HG02623 (cell line): ENCODE data around the gene QPRT.
"Not testable (repeated sequence)": the region's sequence is repeated elsewhere in the genome, so short reads cannot be mapped to it uniquely, and the experiment has no call there.

Experiments
- ATAC-seq: cut with Tn5 transposase; IDR thresholded peaks from one replicate; pipeline ENCODE4 v1.9.1; 2021; ENCODE audit warnings: moderate library complexity; ENCODE audit not compliant: unreplicated experiment

The QPRT gene

DNA sequence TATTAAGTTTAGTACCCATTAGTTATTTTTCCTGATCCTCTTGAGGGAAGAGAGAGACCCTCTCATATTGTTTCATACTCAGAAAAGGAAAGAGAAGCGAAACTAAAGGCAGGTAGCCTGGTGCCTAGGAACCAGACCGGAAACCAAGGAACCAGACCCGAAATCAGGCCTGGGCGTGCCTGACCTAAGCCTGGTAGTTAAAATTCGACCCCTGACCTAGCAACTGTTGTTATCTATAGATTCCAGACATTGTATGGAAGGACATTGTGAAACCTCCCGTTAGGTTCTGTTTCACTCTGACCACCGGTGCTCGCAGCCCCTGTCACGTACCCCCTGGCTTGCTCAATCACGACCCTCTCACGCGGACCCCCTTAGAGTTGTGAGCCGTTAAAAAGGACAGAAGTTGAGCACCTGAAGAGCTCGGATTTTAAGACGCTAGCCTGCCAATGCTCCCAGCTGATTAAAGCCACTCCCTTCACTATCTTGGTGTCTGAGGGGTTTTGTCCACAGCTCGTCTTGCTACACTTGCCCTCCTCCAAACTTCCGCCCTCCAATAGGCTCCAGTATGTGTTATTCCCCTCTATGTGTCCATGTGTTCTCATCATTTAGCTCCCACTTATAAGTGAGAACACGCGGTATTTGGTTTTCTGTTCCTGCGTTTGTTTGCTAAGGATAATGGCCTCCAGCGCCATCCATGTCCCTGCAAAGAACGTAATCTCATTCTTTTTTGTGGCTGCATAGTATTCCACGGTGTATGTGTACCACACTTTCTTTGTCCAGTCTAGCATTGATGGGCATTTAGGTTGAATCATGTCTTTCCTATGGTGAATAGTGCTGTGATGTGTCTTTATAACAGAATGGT is 10.7 kb downstream of the QPRT start:
- ATAC-seq: not testable (repeated sequence)

DNA sequence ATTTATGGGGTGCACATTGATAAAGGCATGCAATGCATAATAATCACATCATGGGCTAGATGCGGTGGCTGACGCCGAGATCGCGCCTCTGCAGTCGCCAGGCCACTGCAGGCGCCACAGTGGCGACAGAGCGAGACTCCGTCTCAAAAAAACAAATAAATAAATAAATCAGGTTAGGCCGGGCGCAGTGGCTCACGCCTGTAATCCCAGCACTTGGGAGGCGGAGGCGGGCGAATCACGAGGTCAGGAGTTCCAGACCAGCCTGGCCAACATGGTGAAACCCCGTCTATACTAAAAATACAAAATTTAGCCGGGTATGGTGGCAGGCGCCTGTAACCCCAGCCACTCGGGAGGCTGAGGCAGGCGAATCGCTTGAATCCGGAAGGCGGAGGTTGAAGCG is 13.6 kb downstream of the QPRT start:
- ATAC-seq: not testable (repeated sequence)

DNA sequence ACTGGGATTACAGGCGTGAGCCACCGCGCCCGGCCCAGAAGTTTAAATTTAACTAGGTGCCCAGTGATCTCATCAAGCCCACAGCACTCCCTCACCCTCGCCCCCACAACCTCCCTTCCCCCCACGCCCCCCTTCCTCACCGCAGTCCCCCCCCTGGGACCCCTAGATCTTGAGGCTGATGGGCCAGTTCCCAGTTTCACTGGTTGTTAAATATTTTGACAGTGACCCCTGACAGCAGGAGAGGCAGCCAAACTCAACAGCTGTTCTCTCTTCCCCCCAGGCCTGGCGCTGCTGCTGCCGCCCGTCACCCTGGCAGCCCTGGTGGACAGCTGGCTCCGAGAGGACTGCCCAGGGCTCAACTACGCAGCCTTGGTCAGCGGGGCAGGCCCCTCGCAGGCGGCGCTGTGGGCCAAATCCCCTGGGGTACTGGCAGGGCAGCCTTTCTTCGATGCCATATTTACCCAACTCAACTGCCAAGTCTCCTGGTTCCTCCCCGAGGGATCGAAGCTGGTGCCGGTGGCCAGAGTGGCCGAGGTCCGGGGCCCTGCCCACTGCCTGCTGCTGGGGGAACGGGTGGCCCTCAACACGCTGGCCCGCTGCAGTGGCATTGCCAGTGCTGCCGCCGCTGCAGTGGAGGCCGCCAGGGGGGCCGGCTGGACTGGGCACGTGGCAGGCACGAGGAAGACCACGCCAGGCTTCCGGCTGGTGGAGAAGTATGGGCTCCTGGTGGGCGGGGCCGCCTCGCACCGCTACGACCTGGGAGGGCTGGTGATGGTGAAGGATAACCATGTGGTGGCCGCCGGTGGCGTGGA is 15.6 kb downstream of the QPRT start:
- ATAC-seq: no peak

GRCh38 chr16:29695675-29696074 is 16.7 kb downstream of the QPRT start:
- ATAC-seq: not testable (repeated sequence)

DNA sequence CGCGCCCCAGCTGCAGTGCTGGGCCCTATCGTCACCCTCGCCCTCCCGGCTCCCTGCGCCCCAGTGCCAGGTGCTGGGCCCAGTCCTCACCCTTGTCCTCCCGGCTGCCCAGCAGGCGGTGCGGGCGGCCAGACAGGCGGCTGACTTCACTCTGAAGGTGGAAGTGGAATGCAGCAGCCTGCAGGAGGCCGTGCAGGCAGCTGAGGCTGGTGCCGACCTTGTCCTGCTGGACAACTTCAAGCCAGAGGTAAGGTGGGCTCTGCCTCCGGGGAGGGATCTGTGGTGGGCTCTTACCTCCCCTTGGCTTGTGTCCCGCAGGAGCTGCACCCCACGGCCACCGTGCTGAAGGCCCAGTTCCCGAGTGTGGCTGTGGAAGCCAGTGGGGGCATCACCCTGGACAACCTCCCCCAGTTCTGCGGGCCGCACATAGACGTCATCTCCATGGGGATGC is 17.9 kb downstream of the QPRT start:
- ATAC-seq: no peak

- ATAC-seq: no peak
These were observed 18.4 kb downstream of the QPRT start for GRCh38 chr16:29697391-29697790.

DNA sequence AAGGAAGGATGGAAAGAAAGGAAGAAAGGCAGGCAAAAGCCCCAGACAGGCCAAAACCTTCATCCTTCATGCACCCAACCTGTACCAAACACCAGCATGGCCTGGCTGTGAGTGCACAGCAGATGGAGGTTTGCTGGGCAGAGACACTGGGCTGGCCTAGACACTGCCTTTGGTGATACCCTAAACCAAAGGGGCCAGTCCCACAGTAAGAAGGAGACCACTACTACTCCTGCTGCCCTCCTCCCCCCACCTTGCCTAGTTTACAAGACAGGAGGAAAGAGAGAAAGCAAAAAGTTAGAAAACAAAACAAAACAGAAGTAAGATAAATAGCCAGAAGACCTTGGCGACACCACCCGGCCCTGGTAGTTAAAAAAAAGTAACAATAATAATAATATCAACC is 19.1 kb downstream of the QPRT start:
- no peak for ATAC-seq

DNA sequence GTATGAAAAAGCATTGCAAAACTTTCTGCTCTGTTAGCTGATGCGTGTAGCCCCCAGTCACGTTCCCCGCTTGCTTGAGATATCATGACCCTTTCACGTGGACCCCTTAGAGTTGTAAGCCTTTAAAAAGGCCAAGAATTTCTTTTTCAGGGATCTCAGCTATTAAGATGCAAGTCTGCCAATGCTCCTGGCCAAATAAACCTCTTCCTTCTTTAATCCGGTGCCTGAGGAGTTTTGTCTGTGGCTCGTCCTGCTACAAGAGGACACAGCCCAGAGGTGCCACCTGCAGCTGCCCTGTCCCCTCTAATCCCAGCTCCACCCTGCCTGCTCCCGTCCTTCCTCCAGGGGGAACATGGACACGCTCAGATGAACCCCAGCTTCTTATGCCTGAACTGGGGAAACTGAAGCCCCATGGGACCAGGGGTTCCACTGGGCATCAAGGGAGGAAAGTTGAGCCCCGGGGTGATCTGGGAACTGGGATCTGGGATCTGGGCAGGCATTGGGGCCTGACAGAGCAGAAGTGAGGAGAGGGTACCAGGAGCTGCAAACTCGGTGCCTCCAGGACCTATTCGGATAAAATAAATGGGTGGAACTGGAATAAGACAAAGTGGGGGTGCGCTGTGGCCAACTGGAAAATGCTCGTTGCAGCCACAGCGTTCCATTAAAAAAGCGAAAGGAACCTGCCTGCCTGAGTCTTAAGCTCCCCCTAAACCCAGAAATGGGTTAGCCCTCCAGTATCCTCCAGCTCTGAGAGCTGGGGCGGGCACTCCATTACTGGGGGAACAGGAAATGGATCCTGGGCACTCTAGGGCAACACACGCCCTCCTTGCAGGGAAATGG is 19.7 kb downstream of the QPRT start:
- no peak for ATAC-seq

DNA sequence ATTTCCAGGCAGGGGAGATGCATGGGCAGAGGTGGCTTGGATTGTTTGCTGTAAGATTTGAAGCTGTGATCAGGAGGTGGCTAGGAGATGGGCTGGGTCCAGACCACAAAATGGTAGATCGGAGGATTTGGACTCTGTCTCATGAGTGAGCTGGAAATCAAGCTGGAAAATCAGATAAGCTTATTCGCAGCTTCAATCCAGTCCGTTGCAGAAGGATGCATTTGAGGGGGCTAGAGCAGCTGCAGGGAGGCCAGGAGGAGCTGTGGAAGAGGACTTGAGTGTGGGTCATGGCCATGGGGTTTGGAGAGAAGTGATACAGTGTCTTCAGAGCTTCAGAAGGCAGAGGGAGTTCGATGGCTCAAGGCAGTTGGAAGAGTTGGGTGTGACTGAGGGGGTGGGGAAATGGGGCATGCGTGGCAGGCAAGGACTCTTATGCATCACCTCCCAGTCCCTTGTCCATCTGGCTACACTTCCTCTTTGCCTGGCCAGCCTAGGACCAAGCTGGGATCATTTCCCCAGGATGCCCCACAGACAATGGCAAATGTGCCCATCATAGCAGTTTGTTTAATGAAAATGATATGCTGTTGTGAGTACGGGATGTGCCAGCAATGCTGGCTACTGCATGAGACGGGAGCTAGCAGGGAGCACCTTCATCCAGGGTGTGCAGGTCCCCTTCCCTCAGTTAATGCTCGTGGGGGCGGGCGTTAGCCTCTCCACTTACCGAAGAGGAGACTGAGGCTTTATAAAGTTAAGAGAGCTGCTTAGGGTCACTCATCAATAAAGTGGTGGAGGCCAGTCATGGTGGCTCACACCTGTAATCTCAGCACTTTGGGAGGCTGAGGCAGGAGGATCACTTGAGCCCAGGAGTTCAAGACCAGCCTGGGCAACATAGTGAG is 20.6 kb downstream of the QPRT start:
- no peak for ATAC-seq

- no peak for ATAC-seq
These were observed 21.4 kb downstream of the QPRT start for GRCh38 chr16:29700253-29700987.

GRCh38 chr16:29701214-29701555 is 22.2 kb downstream of the QPRT start:
- ATAC-seq: no peak

DNA sequence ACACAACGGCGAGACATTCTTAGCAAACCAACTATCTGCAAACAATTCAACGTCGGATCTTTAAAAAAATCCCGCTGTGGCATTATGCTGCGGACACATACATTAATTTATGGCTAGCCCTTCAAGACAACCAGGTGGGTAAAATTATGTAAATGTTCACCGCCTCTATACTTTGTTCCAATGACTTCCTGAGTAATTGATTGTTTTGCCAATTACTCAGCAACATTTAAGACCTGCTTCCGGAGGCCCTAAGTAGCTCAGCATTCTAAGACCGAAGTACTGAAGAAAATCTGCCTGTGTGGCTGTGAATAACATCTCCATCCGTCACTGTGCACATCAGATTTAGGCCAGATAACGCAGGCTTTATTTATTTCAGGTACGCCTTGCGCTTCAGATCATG is 23.3 kb downstream of the QPRT start:
- no peak for ATAC-seq

DNA sequence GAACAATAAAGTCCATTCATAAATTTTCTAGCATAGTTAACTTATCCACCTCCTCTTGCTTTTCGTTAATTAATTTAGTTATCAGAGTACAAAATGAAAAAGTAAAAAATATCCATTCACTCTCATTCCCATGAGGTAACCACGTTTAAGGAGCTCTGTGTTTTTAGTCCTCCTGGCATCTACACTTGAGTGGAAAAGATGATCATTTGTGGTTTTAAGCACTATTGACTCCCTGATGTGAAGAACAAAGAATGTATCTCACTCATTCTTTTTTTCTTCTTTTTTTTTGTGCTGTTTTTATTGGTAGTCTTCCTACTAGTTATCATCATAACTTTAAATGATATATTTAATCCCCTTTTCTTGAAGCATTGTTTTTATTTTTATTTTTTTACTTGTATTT is 26.1 kb downstream of the QPRT start:
- no peak for ATAC-seq

- not testable (repeated sequence) for ATAC-seq
These were observed 28.2 kb downstream of the QPRT start for GRCh38 chr16:29707160-29707559.

DNA sequence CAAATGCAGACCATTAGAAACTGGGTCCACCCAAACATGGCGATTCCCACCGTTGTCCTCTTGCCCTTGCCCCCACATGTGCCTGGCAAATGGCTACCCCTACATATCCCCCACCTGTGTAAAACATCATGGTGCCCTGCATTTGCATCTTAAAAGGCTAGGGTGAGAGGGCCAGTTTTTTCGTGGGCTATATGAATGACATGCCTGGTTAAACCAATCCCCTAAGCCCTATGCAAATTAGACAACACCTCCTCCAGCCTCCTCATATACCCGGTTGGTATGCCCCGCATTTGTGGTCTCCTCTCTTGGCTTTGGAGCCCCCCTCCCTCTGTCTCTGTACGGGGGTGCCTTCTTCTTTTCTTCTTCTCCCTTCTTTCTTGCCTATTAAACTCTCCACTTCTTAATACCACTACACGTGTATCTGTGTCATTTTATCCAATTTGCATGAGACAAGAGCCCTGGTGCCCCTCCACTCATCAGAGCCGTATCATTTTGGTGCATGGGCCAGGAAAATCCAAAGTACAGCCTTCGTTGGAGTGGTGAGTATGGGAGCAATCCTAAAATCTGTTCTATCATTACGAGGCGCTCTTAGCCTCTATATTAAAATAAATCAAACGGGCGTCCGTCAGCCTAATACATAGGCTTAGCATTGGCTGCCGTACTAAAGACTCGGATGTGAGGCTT is 30.1 kb downstream of the QPRT start:
- no peak for ATAC-seq

DNA sequence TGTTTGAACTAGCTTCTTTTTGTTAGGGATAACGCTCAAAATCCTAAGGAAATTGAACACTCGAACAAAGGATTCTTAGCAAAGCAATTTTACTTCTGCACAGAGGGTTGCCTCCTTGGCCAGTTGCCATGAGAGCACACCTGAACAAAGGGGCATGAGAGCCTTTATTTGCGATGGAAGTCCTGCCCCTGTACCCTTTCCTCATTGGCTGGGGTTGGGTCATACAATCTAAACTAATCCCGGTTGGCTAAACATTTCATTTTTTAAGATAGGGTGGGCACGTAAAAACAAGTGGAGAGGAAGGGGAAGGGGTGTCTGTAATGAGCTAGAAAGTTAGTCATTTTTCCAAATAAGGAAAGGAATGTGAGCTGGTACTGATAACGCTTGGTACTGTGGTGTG is 30.7 kb downstream of the QPRT start:
- ATAC-seq: not testable (repeated sequence)

- no peak for ATAC-seq
These were observed 31.5 kb downstream of the QPRT start for GRCh38 chr16:29710227-29711219.

- ATAC-seq: no peak
These were observed 33.8 kb downstream of the QPRT start for GRCh38 chr16:29712809-29713208.
